ENCODE measurements around the gene OGA. TPM values are rescaled to one million over a fixed set of nuclear protein-coding genes. Genes with fewer than 3 reads are reported as not detected.

Gene OGA
- polyA plus RNA-seq, 3 donors: 111 to 237 (median 214) TPM

DNA sequence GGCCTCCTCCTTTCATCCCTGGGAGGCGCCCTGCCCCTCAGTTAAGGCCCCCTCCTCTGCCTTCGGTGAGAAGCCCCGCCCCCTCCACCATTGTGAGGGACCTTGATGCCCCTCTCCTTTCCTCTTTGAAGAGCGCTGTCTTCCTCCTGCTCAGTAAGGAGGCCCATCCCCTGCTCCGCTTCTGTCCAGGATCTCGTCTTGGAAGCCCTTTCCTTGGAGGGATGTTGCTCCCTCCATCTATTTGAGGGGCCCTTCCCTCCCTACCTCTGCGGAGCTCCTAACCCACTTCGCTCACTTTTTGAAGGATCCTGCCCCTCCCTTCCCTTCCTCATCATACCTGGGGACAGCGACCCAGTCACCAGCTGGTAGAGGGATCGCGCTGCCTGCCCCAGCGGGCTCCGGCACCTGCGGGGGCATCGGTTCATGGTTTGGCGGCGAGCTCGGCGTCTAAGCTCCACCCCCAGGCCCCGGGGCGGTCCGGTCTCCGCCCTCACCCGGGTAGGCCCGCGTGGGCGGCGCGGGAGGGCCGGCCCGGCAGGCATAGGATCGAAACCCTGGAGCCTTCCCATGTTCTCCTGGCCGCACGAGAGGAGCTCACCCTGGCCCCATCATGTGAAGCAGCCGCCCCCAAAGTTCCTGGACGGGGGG, 21.3 kb upstream of the OGA start:
- DNase-seq: no peak

DNA sequence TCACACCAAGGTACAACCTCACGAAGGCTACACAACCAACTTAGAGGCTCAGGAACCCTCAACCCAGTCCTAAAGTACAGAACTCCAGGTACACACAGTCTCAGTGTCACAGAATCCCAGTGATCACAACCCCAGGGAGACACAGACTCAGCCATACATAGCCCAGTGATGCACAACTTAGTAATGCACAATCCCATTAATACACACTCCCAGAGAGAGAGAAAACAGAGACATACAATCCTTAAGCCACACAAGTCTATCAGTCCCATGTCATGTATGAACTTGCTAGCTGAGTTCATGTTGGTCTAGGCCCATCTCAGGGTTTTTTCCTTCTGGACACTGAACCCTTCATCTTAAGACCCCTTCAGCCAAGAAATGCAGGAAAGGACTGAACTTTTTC, 20.8 kb upstream of the OGA start:
- no peak for DNase-seq

DNA sequence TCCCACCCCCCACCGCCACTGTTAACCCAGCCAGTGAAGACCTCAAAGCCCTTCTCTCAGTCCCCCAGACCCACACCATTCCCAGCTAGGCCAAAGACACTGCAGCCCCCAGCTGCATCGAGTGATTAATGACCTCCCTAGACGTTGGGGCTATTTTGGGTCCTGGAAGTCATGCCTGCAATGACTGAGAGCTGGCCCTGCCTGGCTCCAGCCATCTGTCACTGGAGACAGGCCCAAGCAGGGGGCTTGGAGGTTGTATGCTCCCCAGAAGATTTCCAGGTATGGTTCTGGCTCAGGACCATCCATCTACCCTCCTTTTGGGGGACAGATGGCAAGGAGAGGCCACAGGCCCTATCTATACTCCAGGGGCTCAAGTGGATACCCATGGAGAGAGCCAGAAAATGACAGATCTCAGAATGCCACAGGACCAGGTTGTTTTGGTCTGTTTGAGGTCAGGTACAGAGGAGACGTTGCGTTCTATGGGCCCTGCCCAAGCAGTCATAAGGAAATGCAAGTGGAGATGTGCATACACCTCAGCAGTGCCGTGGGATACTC, 20.2 kb upstream of the OGA start:
- no peak for DNase-seq

DNA sequence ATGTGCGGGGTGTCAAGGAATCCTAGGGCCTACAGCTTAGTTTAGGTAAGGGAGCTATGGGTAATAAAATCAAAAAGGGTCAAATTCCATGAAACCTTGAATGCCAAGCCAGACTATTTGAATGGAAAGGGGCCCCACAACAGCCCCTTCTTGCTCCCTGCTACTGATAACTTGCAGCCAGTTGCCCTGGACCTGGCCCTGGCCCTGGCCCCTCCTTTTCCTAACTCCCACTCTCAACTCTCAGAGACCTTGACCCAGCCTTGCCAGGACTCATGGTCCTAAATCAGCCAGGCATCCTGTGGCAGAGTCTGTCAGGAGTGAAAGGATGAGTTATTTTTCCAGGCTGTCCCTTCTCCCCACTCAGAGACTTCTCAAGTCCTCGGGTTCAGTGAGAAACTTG, 19.5 kb upstream of the OGA start:
- no peak for DNase-seq

DNA sequence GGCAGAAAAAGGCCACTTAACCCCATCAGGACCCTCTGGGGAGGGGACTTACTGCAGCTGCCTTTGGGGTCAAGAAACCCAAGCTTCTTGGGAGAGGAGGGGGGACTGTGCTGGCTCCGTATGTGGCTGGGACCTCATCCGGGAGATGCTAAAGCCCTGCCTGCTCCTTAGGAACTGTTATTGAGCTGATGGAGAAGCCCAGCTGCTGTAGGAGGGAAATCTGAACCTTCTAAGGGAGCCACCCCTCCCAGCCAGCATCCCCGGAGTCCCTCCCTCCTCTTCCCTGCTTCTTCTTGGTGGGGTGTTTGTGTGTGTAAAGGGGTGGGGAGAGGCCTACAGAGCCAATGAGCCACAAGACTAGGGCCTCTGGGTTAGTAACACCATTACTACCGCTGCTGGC, 17.1 kb upstream of the OGA start:
- DNase-seq: no peak

DNA sequence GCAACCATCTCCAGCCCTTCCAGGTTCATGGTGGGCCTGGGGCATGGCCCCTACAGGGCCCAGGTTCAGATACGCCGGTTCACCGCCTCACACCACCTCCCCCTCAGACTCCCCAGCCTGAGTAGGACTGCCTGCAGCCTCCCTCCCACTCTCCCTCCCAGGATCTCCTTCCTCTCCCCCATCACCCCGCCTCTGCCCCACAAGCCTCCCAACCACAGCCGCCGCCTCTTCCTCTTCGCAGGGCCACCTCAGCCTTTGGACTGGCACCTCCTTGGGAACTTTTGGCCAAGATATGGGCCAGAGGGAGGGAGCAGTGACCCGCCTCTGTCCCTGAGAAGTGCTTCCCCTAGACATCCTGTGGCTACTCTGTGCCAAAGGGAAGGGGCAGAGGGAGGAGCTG, 16.1 kb upstream of the OGA start:
- DNase-seq: no peak

DNA sequence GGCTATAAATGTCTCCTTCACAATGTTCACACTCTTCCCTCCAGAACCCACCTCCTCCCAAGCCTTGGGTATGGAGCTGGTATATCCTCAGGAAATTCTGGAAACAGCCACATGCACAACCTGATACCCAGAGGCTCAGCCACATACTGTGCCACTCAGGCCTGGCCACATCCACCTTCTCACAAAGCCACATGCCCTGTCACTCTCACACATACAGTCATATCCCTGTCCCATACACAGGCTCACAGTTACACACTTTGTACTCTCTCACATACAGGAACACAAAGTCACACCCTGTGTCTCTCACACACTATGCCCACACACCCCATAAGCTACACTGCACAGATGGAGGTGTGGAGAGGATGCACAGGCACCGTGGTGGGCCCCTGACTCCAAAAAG, 15.2 kb upstream of the OGA start:
- DNase-seq: no peak

DNA sequence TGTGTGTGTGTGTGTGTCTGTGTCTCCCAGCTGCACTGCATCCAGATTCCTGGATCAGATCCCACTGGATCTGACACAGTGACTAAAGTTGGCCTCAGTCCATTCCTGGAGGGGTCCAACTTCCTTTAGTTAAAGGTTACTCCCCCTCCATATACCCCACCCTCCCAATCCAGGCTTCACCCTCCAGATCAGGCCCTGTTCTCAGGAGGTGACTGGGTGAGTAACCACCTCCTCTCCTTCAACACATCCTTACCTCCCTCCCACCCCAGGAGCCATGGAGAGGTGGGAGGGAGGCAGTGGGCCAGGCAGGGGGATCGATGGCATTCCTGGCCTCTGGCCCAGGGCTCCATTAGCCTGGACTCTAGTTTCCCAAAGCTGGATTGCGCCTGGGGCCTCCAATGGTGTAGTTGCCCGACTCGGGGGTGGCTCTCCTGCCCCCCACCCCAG, 14.1 kb upstream of the OGA start:
- no peak for DNase-seq

DNA sequence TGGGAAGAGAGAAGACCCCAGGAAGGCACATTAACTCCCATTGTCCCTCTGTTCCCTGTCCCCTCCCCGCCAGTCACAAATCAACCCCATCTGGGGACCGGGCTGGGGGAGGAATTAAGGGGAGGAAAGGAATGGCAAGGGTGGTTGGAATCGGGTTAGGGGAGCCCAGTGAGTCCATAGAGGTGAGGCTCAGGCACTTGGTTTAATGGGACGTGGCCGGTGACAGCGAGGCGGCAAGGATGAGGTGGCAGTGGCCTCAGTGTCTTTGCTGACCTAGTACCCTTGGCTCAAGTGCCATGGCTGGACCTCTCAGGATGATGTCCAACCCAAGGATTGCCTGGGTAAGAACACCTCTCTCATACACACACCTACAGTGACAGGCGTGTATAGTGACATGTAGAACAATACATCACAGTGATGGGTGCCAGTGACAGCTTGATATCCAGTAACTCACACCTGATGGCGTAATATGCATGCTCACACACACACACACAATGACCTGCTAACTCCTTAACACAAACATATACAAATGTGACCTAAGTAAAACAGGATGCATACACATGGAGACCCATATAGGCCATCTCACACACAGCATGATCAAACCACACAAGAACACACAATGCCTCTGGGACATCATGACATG, 13.0 kb upstream of the OGA start:
- no peak for DNase-seq

DNA sequence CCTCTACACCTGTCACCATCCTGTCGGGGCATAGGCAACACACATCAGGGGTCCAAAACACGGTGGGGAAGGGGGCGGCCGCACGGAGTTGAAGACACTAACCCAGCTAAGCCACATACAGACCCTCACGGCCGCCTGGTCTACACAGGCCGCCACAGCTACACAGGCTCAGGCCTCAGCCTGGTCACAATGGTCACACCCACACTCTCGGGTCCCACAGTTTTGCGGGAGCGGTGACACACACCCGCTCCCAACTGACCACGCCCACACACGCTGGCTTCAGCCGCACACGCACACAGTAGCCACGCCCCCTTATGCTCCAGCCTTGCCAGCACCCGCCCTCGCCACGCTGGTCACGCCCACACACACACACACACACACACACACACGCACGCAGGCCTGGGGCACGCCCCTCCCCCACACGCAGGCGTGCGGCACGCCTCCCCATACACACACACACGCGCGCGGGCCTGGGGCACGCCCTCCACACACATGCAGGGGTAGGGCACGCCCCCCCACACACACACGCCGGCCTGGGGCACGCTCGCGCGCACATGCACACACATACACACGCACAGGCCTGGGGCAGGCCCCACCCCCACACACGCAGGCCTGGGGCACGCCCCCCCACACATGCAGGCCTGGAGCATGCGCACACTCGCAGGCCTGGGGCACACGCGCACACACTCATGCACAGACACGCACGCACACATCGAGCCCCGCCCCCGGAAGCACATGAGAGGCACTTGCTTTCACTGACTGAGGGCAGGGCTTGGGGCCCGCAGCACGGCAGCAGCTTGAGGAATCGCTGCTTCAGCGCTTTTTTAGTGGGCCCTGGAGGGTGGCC, 12.3 kb upstream of the OGA start:
- peak; percentile 87 for DNase-seq

DNA sequence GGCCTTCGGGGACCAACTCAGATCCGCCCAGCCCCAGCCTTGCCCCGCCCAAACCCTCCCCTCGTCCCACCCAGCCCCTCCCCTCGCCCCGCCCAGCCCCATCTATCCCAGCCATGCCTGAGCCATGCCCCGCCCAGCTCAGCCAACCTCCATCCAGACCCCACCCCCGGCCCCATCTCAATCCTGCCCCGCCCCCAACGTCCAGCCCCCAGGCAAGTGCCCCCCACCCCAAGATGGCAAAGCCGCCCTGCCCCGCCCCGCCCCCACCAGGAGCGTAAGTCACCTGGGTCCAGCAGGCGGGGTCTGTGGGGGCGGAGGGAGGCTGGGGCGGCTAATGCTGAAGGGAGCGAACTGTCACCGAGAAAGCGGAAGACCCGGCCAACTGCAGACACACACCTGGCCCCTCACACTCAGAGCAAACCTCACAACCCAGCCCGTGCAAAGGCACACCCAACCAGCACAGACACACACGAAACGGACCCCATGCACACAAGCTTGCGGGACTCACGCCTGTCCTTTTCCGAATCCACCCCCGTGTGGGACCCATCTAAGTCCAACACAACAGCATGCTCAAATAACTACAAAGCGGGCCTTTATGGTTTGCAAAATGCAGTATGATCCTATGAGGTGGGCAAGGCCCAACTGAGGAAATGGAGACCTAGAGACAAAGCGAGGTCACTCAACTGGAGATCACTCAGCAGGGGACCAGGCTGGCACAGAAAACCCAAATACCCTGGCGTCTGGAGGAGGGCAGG, 11.5 kb upstream of the OGA start:
- no peak for DNase-seq

DNA sequence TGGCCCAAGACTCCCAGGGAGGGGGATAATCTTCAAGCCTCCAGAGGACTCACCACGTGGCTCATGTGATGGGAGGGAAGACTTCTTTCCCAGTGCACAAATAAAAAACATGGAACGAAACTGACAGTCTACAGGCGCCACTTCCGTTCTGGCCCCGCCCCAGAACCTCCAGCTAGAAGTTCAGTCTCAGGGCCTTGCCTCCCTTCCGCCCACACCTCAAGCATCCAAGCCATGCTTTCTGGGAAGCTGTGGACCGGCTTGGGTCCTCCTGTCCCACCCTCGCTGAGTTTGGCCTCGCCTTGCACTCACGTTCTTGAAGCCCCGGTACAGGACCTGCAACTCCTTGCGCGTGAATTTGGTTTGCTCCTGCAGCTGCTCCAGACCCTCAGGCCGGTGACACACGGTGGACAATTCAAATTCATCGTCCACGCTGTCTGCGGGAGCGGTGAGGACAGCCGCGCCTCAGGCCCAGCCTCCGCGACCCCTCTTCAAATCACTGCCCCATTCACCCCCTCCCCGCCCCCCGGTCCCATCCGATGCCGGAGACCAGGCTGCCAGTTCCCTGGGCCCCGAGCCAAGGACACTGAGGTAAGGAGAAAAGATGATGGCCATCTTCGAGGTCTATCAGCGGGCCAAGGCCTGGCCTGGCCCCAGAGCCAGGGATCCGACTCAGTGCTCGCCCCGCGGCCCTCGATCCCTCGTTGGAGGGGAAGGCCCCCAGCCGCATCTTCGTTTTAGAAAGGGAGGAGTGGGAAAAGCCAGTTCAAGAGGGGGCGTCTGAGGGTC, 10.7 kb upstream of the OGA start:
- DNase-seq: no peak

DNA sequence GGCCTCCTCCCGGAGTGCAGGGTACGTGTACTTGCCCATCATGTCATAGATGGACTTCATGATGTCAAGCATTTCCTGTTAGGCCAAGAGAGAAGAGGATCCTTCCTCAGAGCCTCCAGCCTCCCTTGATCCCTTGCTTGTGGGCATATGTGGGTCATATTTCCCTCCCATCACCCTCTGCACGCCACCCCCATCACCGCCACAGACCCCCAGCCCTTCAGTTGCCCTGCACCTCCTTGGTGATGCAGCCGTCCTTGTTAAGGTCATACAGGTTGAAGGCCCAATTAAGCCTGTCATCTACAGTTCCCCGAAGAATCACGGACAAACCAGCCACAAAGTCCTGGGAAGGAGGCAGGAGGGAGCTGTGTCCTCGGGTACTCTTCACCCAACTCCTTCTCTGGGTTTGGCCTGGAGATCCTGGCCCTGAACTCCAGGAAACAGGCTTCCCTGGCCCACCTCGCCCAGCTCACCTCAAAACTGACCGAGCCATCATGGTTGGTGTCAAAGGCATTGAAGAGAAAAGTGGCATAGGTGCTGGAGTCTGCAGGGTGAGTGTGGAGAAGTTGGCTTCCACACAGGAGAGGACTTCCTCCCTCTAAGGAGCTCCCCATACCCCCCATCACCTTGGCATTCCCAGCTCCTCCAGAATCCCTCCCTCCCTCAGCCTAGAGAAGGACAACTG, 9.8 kb upstream of the OGA start:
- no peak for DNase-seq

DNA sequence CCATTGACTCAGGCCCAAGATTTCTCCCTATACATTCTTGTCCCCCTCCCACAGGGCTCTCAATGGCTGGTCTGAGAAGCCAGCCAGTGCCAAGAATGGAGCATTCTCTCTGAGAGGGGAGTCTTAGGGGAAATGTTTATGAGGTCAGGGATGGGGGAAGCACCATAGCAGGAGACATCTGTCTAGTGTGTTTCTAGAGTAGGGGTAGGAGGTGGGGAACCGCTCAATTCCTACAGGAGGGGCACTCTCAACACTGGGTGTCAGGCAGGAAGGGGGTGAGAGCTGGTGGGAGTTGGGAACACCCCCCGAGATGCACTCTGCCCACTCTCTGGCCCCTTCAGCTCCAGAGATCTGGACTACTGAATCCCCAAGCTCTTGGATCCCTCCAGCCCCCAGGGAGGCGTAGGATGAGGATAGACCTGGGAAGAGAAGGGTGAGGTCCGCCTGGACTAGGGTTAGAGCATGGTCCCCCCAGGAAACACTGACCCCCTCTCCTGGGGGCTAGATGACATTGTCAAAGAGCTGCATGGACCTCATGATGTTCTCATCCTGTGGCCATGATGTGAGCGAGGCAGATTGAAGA, 8.7 kb upstream of the OGA start:
- DNase-seq: no peak

DNA sequence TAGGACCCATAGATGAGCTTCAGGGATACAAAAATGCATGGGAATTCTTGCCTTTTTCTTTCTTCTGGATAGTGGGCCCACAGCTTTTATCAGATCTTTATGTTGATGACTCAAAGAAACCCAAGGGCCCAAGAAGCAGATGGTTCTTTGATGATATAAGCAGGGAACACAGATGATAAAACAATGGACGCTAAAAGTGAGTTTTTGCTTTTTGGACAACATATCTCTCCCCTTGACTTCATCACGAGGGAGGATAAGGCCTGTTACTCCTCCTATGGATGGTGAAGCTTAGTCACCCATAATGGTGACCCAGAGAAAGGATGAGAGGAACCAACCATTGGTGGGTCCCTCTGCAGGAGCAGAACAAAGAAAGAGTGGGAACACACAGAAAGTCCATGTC, 6.5 kb upstream of the OGA start:
- no peak for DNase-seq

DNA sequence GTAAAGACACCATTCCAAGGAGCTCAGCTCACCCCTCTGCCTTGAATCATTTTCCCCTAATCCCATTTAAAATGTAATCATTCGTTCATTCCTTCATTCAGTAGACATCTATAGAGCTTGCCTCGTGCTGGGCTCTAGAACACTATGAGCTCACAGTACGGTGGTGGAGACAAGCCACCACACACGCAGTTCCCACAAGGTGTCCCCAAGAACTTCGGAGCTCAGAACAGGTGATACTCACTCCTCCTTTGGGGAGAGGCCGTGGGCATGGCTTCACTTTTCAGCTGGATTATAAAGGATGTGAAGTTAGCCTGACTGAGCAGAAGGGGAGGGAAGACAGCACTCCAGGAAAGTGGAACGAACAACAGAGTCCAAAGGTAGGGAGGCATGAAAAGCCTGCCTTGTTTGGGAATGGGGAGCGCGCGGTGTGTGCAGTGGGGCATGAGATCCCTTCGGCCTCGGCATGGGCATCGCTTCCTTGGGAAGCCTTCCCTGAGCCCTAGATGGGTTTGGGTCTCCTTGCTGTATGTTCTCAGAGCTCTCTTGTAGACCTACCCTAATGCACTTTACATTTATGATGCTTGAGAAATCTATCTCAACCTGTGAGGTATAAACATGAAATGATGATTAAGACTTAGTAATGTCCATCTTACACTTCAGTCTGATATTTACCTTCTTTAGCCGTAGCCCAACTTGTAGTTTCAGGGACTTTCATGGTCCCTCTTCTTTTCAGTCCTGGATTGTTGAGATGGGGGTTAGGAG, 809 bp upstream of the OGA start:
- DNase-seq: no peak

DNA sequence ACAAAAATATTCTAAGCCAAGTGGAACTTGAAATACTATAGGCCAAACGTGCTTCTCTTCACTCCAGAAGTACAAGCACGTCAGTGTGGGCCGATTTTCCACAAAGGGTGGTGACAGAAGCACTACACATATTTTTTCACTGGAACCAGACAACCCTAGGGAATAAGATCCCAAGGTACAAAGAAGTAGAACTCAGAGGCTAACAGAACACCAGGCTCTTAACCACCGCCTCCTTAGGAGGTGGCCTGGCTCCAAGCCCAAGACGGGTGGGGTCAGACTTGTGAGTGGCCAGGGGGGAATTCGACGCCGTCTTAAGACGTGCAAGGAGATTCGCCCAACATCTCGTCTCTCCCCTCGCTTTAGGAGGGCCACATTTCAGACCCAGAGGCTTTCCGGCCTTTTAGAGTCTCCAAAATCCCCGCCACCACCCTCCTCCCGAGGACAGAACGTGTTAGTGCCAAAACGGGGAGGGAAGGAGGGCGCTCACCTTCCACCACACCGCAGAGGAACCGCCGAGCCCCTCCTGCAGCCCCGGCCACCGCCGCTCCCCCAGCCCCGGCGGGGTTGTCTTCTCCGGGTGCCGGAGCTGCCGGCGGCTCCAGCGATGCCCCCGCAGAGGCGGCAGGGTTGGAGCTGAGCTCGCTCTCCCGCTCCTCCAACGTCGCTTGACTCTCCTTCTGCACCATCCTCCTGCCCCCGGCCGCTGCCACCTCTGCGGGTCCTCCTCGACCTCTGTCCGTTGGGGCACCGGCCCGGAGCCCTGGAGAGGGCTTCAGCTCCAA, 716 bp downstream of the OGA start:
- DNase-seq: peak; percentile 75

DNA sequence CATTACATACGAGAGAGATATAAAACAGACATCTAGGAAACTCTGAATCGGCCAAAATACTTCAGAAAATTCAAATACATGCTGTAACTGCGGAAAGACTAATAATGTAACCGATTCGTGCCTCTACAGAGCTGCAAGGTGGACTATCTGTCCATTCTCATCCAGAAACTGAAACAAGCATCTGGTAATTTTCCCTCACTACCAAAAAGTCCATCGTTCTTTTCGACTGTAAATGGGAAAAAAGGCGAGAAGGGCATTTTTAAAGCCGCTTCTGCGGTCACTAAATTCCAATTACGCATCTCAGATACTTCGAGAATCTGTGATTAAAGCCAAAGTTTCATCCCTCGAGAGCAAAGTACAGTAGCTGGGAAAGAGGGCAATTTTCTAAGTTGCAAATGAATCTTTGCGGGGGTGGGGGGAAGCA, 1.3 kb downstream of the OGA start:
- DNase-seq: no peak

DNA sequence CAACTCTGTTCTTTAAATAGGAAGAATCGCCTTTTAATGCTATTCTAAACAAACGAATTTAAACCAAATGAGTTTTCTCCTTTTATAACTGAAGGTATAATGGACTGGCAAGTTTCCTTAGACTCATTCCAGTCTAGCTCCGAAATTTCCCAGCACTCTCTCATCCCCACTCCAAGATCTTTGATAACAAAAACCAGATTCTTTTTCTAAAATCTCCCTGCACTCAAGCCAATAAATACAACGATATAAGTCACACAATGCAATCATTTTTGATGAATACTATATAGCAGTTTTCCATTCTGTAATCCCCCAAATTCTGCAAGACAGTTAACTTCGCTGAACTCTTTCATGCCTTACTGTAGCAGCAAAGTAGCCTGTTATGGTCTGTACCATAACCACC, 1.9 kb downstream of the OGA start:
- DNase-seq: no peak
